ENCODE data around the gene SCUBE3.

Gene SCUBE3

GRCh38 chr6:35213298-35213791, 411 bp upstream of the SCUBE3 start:
- no peak for DNase-seq (ENCODE audit: low read depth in 3 of 3)

- DNase-seq (ENCODE audit: low read depth in 3 of 3): no peak
Measured at GRCh38 chr6:35214869-35215664, 1.3 kb downstream of the SCUBE3 start.

GRCh38 chr6:35215665-35216411, 2.1 kb downstream of the SCUBE3 start:
- no peak for DNase-seq (ENCODE audit: low read depth in 3 of 3)

GRCh38 chr6:35216412-35216732, 2.6 kb downstream of the SCUBE3 start:
- DNase-seq (ENCODE audit: low read depth in 3 of 3): no peak

DNA sequence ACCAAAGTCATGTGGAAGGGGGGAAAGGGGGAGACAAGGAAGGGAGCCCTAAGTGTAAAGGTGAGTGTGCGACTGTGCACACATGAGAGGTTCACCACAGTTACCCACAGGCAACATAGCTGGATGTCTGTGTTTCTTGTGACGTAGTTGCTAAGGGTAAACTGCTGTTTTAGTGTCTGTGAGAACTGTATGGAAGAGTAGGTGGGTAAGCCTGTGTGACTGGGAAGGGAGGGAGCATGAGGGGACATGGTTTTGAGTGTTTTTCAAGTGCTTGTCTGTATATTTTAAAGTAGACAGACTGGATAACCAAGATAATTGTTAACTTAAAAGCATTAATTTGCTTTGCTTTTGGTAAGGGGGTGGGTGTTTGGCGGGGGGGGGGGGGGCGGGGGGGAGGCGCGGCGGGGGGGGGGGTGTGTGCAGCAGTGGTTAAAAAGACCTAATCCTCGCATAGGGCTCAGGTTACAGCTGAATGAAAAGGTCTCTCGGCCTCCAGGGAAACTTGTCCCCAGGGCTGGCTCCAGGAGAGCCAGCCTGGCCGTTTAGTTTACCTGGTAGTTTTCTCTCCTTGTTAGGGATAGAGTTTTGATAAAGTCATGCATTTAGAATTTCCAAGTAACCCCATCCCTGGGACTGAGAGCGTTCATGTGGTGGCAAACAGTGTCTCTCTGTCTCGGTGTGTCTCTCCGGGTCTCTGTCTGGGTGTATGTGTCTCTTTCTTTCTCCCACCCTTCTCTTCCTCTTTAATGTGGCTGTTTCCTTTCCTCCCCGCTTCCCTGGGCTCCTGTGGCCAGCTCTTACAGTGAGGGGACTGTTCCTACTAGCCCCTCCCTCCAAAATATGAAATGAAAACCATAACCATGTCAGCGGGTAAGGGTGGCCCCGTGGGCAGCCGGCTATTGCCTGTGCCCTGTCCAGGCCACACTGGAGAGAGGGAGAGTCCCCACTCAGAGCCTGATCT, 3.4 kb downstream of the SCUBE3 start:
- DNase-seq (ENCODE audit: low read depth in 3 of 3): no peak

GRCh38 chr6:35218021-35218420, 4.3 kb downstream of the SCUBE3 start:
- no peak for DNase-seq (ENCODE audit: low read depth in 3 of 3)

GRCh38 chr6:35218456-35218855, 4.7 kb downstream of the SCUBE3 start:
- DNase-seq (ENCODE audit: low read depth in 3 of 3): no peak

DNA sequence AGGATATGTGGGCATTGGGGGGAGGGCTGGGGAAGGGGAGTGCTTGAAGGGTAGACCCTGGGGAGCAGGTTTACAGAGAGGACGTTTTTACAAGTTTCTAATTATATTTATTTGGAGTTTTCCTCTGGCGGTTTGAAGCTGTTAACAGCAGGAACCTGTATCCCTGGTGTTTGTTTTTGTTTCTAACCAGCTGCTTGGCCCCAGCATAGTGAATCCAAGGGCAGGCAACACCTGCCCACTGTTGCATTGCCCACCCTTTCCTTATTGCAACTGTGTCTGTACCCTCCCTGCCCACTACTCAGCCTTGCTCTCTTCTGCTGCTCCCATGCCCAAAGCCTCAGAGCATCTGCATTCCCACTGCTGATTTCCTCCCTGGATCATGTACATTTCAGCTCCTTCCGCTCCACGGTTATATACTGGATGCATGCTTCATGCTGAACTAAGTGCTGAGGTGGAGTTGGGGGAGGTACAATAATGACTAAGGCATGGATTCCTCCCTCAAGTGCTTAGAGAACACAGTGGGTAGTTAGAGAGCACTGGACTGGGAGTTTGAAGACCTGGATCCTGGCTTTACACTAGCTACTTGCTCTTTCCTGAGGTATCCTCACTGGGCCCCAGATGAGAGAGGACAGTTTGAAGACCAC, 6.0 kb downstream of the SCUBE3 start:
- no peak for DNase-seq (ENCODE audit: low read depth in 3 of 3)

GRCh38 chr6:35220711-35221110, 7.0 kb downstream of the SCUBE3 start:
- DNase-seq (ENCODE audit: low read depth in 3 of 3): no peak

- no peak for DNase-seq (ENCODE audit: low read depth in 3 of 3)
Measured at GRCh38 chr6:35223396-35223795, 9.6 kb downstream of the SCUBE3 start.

- no peak for DNase-seq (ENCODE audit: low read depth in 3 of 3)
Measured at GRCh38 chr6:35224720-35225119, 11.0 kb downstream of the SCUBE3 start.

DNA sequence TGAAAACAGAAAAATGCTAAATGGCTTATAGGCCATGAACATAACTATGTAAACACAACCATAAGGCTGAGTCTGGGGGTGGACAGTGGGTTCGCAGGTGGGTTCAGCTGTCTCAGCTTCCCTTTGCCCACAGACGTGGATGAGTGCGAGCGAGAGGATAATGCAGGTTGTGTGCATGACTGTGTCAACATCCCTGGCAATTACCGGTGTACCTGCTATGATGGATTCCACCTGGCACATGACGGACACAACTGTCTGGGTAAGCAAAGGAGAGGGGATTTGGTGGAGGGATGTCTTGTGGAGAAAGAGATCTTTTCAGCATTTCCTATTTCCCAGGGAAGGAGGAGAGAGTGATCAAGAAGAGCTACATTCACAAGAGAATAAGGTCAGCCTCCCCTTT, 14.7 kb downstream of the SCUBE3 start:
- no peak for DNase-seq (ENCODE audit: low read depth in 3 of 3)

DNA sequence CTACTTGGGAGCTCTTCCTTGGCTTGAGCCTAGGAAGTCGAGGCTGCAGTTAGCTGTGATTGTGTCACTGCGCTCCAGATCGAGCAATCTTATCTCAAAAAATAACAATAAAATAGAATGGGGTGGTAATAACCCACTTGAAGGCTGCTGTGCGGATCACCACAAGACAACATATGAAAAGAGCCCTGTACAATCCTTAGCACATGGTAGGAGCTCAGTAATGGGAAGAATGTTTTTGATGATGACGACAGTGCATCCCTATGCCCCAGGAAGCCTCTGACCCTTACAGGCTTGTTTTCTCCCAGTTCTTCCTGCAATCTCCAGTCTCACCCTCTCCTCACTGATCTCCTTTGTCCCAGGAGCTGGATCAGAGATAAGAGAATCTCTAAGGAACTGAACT, 15.5 kb downstream of the SCUBE3 start:
- DNase-seq (ENCODE audit: low read depth in 3 of 3): no peak

GRCh38 chr6:35230498-35230897, 16.7 kb downstream of the SCUBE3 start:
- DNase-seq (ENCODE audit: low read depth in 3 of 3): no peak

GRCh38 chr6:35230950-35231349, 17.2 kb downstream of the SCUBE3 start:
- DNase-seq (ENCODE audit: low read depth in 3 of 3): no peak

DNA sequence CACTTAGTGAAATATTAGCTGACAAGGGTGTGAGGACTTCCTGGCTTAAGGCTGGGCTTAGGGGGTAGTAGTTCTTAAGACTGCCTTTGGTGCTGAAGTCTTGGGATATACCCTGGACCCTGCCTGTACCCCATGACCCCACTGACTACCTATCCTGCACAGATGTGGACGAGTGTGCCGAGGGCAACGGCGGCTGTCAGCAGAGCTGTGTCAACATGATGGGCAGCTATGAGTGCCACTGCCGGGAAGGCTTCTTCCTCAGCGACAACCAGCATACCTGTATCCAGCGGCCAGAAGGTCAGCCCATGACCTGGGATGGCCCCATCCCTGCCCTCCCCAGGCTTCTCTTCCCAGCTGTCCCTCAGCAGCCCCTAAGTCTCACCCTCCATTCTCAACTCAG, 17.8 kb downstream of the SCUBE3 start:
- no peak for DNase-seq (ENCODE audit: low read depth in 3 of 3)

- no peak for DNase-seq (ENCODE audit: low read depth in 3 of 3)
Measured at GRCh38 chr6:35234901-35235300, 21.1 kb downstream of the SCUBE3 start.

GRCh38 chr6:35236223-35236622, 22.5 kb downstream of the SCUBE3 start:
- DNase-seq (ENCODE audit: low read depth in 3 of 3): no peak

GRCh38 chr6:35237476-35237875, 23.7 kb downstream of the SCUBE3 start:
- no peak for DNase-seq (ENCODE audit: low read depth in 3 of 3)

DNA sequence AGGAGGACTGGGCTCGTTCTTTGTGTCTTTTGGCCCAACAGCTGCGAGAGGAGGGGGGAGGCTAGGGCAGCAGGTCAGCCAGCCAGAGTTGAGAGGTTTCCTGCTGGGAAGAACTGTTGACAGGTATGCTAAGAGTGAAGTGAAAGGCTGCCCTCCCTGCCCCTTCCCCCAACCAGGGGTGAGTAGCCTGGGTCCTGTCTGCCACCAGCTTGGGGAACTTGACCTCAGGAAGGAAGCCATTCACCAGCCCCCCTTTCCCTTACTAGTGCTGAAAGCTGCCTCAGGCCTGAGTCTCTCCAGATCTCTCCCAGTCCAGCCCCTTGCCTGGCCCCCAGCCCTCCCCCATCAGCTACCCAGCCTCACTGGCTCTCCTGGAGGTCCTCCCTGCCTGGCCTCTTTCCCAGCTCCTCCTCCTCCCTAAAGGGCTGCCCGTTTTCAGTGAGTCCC, 25.1 kb downstream of the SCUBE3 start:
- DNase-seq (ENCODE audit: low read depth in 3 of 3): no peak

DNA sequence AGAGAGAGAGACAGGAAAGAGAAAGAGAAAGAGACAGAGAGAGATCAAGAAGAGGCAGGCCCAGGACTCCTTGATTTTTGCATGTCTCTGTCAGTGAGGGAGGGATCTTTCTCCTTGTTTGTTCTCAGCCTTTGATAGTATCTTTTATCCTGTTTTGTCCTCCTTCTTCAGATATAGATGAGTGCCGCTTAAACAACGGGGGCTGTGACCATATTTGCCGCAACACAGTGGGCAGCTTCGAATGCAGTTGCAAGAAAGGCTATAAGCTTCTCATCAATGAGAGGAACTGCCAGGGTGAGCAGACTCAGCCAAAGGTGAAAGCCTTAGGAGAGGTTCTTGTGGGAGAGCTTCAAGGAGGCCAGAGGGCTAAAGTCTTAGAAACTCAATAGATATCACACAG, 25.8 kb downstream of the SCUBE3 start:
- DNase-seq (ENCODE audit: low read depth in 3 of 3): no peak
